Neuronal stem cell (in vitro differentiated cells): ENCODE results near the gene KASH5.
A peak's percentile ranks its signal among the peaks of the same experiment; 100 is the strongest.

Experiments used
- DNase-seq: peaks from one replicate; pipeline ENCODE4 v3.0.0-alpha.2; 2013; ENCODE audit warnings: low spot score
- H2AFZ ChIP-seq: one replicate; pipeline ENCODE4 v1.6.1; 2013; ENCODE audit warnings: mild to moderate bottlenecking, low read length, inconsistent platforms
- H2AK5ac ChIP-seq: 2 replicates; pipeline ENCODE4 v1.6.1; 2013; ENCODE audit warnings: low read depth, mild to moderate bottlenecking, inconsistent platforms, low read length, moderate library complexity, mixed read lengths
- H2BK120ac ChIP-seq: 2 replicates; pipeline ENCODE4 v1.6.1; 2013; ENCODE audit warnings: low read depth, mild to moderate bottlenecking, inconsistent platforms, low read length, moderate library complexity, mixed read lengths
- H2BK12ac ChIP-seq: one replicate; pipeline ENCODE4 v1.6.1; 2013; ENCODE audit warnings: low read length, inconsistent platforms
- H2BK15ac ChIP-seq: 2 replicates; pipeline ENCODE4 v1.6.1; 2013; ENCODE audit warnings: mild to moderate bottlenecking, low read length, inconsistent platforms, mixed read lengths
- H2BK5ac ChIP-seq: one replicate; pipeline ENCODE4 v1.6.1; 2013; ENCODE audit warnings: inconsistent platforms, mild to moderate bottlenecking, low read length, moderate library complexity
- H3K14ac ChIP-seq: one replicate; pipeline ENCODE4 v1.6.1; 2013; ENCODE audit warnings: low read length, inconsistent platforms
- H3K18ac ChIP-seq: 2 replicates; pipeline ENCODE4 v1.6.1; 2013; ENCODE audit warnings: low read length, inconsistent platforms
- H3K23ac ChIP-seq: 2 replicates; pipeline ENCODE4 v1.6.1; 2013; ENCODE audit warnings: low read depth, mild to moderate bottlenecking, mixed read lengths, low read length, inconsistent platforms; ENCODE audit not compliant: poor library complexity
- H3K27ac ChIP-seq: replicated peaks from 3 replicates; pipeline ENCODE4 v1.5.1; 2013; ENCODE audit warnings: low read length, inconsistent platforms
- H3K27me3 ChIP-seq, 3 experiments: 2 replicates each; pipeline ENCODE4 v1.6.1; 2013; ENCODE audit warnings: low read length in 3 of 3, mild to moderate bottlenecking in 2 of 3, inconsistent platforms in 1 of 3, low read depth in 1 of 3, mixed read lengths in 1 of 3, moderate library complexity in 1 of 3; ENCODE audit not compliant: control insufficient read depth in 3 of 3, insufficient read depth in 3 of 3
- H3K36me3 ChIP-seq, 2 donors: replicated peaks in 1 of 2; 2 replicates each; pipeline ENCODE4 v1.6.1; 2013; ENCODE audit warnings: low read length in 2 of 2; ENCODE audit not compliant: control insufficient read depth in 2 of 2, insufficient read depth in 2 of 2
- H3K4ac ChIP-seq: 2 replicates; pipeline ENCODE4 v1.6.1; 2013; ENCODE audit warnings: inconsistent platforms, mild to moderate bottlenecking, low read length, moderate library complexity
- H3K4me1 ChIP-seq, 2 donors: 1 replicate in 1 of 2; 2 replicates in 1 of 2; pipeline ENCODE4 v1.6.1; 2013; ENCODE audit warnings: low read length in 2 of 2, low read depth in 1 of 2; ENCODE audit not compliant: control insufficient read depth in 2 of 2, insufficient read depth in 1 of 2
- H3K4me2 ChIP-seq: one replicate; pipeline ENCODE4 v1.6.1; 2013; ENCODE audit warnings: mild to moderate bottlenecking, low read length, inconsistent platforms; ENCODE audit not compliant: insufficient read depth, poor library complexity, severe bottlenecking
- H3K4me3 ChIP-seq, 2 donors: 2 replicates each; pipeline ENCODE4 v1.5.1; 2013; ENCODE audit warnings: low read length in 2 of 2, mild to moderate bottlenecking in 2 of 2, inconsistent platforms in 1 of 2, moderate library complexity in 1 of 2
- H3K79me1 ChIP-seq: one replicate; pipeline ENCODE4 v1.6.1; 2013; ENCODE audit warnings: low read depth, mild to moderate bottlenecking, inconsistent platforms, low read length, moderate library complexity
- H3K9ac ChIP-seq: one replicate; pipeline ENCODE4 v1.6.1; 2013; ENCODE audit warnings: mild to moderate bottlenecking, low read depth, low read length, inconsistent platforms; ENCODE audit not compliant: poor library complexity
- H3K9me3 ChIP-seq, 2 donors: replicated peaks in 1 of 2; 2 replicates each; pipeline versions ENCODE3 to v1.6.1; 2013; ENCODE audit warnings: low read length in 2 of 2, mild to moderate bottlenecking in 2 of 2, inconsistent platforms in 1 of 2, low read depth in 1 of 2, mixed read lengths in 1 of 2, moderate library complexity in 1 of 2; ENCODE audit not compliant: control insufficient read depth in 2 of 2, insufficient read depth in 1 of 2
- H4K8ac ChIP-seq: one replicate; pipeline ENCODE4 v1.6.1; 2013; ENCODE audit warnings: low read depth, mild to moderate bottlenecking, inconsistent platforms, low read length, moderate library complexity
- H4K91ac ChIP-seq: one replicate; pipeline ENCODE4 v1.6.1; 2013; ENCODE audit warnings: low read length, low read depth, mild to moderate bottlenecking, inconsistent platforms; ENCODE audit not compliant: poor library complexity
- WGBS, 2 donors: extraction: QIAGEN DNeasy Blood & Tissue Kit; methylation state at CpG; one replicate each; pipeline ENCODE4 v1.1.7; 2013; ENCODE audit warnings: missing lambda C conversion rate in 2 of 2, mixed read lengths in 1 of 2; ENCODE audit not compliant: insufficient read length in 2 of 2, insufficient replicate concordance in 1 of 2; ENCODE audit errors: extremely low coverage in 2 of 2; 5-methylcytosine and 5-hydroxymethylcytosine counted together

The KASH5 gene

DNA sequence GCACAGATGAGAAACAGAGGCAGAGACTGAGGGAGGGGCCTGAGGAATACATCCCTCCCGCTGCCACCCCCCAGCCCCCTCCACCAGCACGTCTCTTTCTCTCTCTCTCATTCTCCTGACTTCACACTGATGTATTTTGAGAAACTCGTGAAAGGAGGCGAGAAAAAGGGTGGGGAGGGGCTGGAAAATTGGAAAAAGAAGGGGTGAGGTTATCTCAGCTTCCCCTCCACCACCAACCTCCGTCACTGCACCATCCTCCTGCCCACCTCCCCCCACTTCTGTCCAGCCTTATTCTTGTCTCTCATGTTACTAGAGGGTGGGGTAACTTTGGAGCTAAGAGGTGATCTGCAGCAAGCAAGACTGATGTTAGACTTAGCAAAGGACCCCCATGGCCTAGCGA is 51.8 kb downstream of the KASH5 start:
- no CpG with 5 or more reads among the region's 6 CpGs for WGBS, 2 donors
- DNase-seq: no peak
- Histone ChIP-seq H3K36me3 (no peaks in the 10 kb centered on the region), H3K14ac (no peak overlapping the region), H3K4ac (no peak overlapping the region), H2BK12ac (no peak overlapping the region), H3K27me3 (peaks cover 18 to 75% (median 68%) of the 10 kb centered on the region in 3 experiments), H2AK5ac (peak overlapping the region; percentile 72), H3K4me2 (no peak overlapping the region), H3K9me3 (peaks cover 4 to 5% of the 10 kb centered on the region in 2 donors), H3K4me3 (peak overlapping the region in 1 of 2 donors; percentile 48), H4K91ac (no peak overlapping the region), H2BK120ac (no peak overlapping the region), H3K23ac (peak overlapping the region; percentile 4), H3K27ac (no peak overlapping the region), H3K79me1 (peaks cover 1% of the 10 kb centered on the region), H2AFZ (no peak overlapping the region), H4K8ac (no peak overlapping the region), H2BK5ac (no peak overlapping the region), H3K18ac (no peak overlapping the region), H3K9ac (peak overlapping the region; percentile 17), H3K4me1 (peaks cover 0 to 17% of the 10 kb centered on the region in 2 donors), H2BK15ac (peak overlapping the region; percentile 45)

DNA sequence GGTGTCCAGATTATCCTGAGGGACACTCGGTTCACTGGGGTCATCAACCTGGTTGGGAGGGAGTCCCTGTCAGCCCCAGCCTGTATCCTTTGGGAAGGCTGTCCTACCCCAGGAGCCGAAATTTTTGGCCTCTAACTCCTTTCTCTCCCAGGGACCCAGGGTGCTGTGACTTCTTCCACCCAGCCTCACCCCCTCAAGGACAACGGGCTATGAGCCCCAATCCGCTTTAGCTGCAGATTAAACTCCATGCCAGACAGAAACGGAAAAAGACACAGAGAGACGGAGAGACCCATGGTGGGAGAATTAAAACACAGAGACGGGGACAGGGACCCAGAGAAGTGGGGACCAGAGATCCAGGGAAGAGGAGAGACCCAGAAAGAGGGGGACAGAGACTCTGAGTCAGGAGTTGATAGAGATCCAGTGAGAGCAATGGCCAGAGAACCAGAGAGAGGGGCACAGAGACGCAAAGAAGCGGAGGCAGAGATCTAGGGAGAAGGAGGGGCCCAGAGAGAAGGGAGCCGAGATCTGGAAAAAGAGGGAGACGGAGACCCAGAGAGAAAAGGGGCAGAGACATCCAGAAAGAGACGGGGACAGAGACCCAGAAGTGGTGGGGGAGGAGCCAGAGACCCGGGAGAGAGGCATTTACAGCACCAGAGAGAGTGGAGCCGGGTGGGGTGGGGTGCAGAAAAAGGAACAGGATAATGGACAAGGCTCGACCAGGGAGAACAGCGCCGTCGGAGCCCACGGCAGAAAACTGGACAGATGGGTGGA is 52.6 kb downstream of the KASH5 start:
- no peak overlapping the region for H3K4ac ChIP-seq
- H3K79me1 ChIP-seq: peaks cover 1% of the 10 kb centered on the region
- no peak overlapping the region for H4K91ac ChIP-seq
- peak overlapping the region; percentile 80 for H3K18ac ChIP-seq
- H2AK5ac ChIP-seq: peak overlapping the region; percentile 72
- H3K36me3 ChIP-seq: no peaks in the 10 kb centered on the region
- no peak overlapping the region for H2BK12ac ChIP-seq
- H3K23ac ChIP-seq: no peak overlapping the region
- peaks cover 0 to 17% of the 10 kb centered on the region in 2 donors for H3K4me1 ChIP-seq
- no peak for DNase-seq
- H2BK5ac ChIP-seq: no peak overlapping the region
- no peak overlapping the region for H2AFZ ChIP-seq
- peak overlapping the region; percentile 87 for H2BK15ac ChIP-seq
- peak overlapping the region; percentile 66 for H3K4me2 ChIP-seq
- H3K27me3 ChIP-seq: peaks cover 18 to 68% (median 67%) of the 10 kb centered on the region in 3 experiments
- H3K27ac ChIP-seq: no peak overlapping the region
- H4K8ac ChIP-seq: no peak overlapping the region
- peak overlapping the region in 1 of 2 donors; percentile 67 for H3K4me3 ChIP-seq
- no CpG with 5 or more reads among the region's 19 CpGs for WGBS, 2 donors
- no peak overlapping the region for H3K14ac ChIP-seq
- H3K9ac ChIP-seq: no peak overlapping the region
- H2BK120ac ChIP-seq: peak overlapping the region; percentile 30
- peaks cover 0 to 5% of the 10 kb centered on the region in 2 donors for H3K9me3 ChIP-seq

DNA sequence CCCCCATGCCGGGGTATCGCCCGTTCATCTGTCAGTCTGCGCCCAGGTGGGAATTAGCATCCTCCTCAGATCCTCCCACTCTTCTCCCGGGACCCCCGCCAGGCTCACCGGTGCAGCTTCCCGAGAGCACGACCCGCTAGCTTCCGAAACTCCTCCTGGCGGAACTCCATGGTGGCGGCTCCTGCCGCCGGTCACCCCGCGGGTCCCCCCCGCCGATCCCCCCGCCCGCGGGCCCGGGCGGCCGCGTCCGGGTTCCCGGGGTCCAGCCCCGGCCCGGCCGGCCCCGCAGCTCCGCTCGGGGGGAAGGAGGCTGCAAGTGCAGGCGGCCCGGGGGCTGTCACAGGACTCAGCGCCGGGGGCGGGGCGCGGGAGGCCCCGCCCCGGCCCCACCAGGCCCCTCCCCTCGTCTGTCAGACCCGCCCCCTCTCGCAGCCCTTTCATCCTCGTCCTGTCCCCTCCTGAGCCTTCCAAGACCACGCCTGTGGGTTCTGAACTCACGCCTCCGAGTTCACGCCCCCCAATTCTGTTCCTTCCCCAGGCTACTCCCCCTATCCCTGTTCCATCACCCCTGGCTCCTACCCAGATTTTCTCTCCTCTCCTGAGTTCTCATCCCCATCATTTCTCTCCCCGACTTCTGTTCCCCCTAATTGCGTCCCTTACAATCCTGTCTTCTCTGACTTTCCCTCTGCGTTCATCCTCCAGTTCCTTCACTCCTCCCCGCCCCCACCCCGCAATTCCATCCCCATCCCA is 53.3 kb downstream of the KASH5 start, which contains the start of gene SLC17A7:
Gene SLC17A7 (minus strand): TSS at position 318 of the 750 bp plus-strand sequence. CDS start 148 bp downstream, at position 170.
- WGBS, 2 donors: no CpG with 5 or more reads among the region's 56 CpGs
- peaks cover 0 to 1% of the 10 kb centered on the region in 2 donors for H3K9me3 ChIP-seq
- peak; percentile 65 for DNase-seq

DNA sequence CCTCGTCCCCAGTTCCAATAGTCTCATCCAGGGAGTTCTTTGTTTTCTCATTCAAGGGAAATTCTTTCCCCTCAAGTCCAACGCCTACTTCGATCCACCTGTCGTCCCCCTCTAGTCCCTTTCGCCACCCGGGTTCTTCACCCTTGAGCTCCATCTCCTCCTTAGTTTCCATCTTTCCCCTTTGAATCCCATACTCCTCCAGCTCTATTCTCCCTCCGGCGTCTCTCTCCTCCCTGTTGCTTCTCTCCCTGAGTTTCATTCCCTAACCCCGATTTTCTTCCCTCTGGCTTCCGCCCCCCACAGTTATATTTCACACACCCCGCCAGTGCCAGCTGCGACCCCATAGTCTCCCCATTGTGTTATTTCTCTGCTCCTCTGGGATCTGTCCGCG is 53.9 kb downstream of the KASH5 start:
- Histone ChIP-seq H4K91ac (no peak overlapping the region), H3K9ac (no peak overlapping the region), H2AK5ac (no peak overlapping the region), H3K9me3 (no peaks in the 10 kb centered on the region), H2BK15ac (no peak overlapping the region), H2BK120ac (no peak overlapping the region), H3K27ac (no peak overlapping the region), H3K4ac (no peak overlapping the region), H3K23ac (no peak overlapping the region), H3K14ac (no peak overlapping the region), H2BK12ac (no peak overlapping the region), H3K4me1 (peaks cover 0 to 10% of the 10 kb centered on the region in 2 donors), H3K79me1 (peaks cover 1% of the 10 kb centered on the region), H2BK5ac (no peak overlapping the region), H2AFZ (peak overlapping the region; percentile 99), H3K18ac (no peak overlapping the region), H3K4me2 (peak overlapping the region; percentile 53), H3K36me3 (peaks cover 5 to 6% of the 10 kb centered on the region in 2 donors), H3K4me3 (no peak overlapping the region), H4K8ac (no peak overlapping the region), H3K27me3 (peaks cover 11 to 54% (median 54%) of the 10 kb centered on the region in 3 experiments)
- no CpG with 5 or more reads among the region's 14 CpGs for WGBS, 2 donors
- DNase-seq: no peak

More for the DNA sequence above, 53.3 kb downstream of the KASH5 start, which contains the start of gene SLC17A7:
- Histone ChIP-seq H2BK15ac (peak within 1 kb of the TSS; percentile 87), H2BK5ac (no peak within 1 kb of the TSS), H4K8ac (no peak within 1 kb of the TSS), H3K18ac (peak within 1 kb of the TSS; percentile 80), H4K91ac (no peak within 1 kb of the TSS), H3K14ac (no peak within 1 kb of the TSS), H3K79me1 (peaks cover 1% of the 10 kb centered on the region), H2AK5ac (peak within 1 kb of the TSS; percentile 72), H3K4me1 (peaks cover 0 to 14% of the 10 kb centered on the region in 2 donors), H2BK12ac (no peak within 1 kb of the TSS), H3K4me2 (peak within 1 kb of the TSS; percentile 66), H2BK120ac (peak within 1 kb of the TSS; percentile 30), H2AFZ (peak within 1 kb of the TSS; percentile 99), H3K23ac (no peak within 1 kb of the TSS), H3K27ac (no peak within 1 kb of the TSS), H3K9ac (no peak within 1 kb of the TSS), H3K4ac (no peak within 1 kb of the TSS), H3K4me3 (peak within 1 kb of the TSS; percentile 25 to 67), H3K27me3 (peaks cover 16 to 60% (median 60%) of the 10 kb centered on the region in 3 experiments), H3K36me3 (peaks cover 0 to under 1% of the 10 kb centered on the region in 2 donors)
